ENCODE measurements around the gene STK11IP. TPM values are rescaled to one million over a fixed set of nuclear protein-coding genes. Genes with fewer than 3 reads are reported as not detected.

STK11IP gene
- total RNA-seq, 2 donors from 2014 or later = 27.3 to 31.1 TPM

- Histone ChIP-seq H3K9me3 (ENCODE audit: control insufficient read depth, low read length) (no peaks in the 10 kb centered on the region), H3K27me3 (ENCODE audit: control insufficient read depth, insufficient read depth, low read length, poor library complexity, severe bottlenecking) (no peaks in the 10 kb centered on the region), H3K9ac (ENCODE audit: extremely low read depth, low read length, poor library complexity, severe bottlenecking) (no peak overlapping the region), H3K4me3 (ENCODE audit: low read length) (no peak overlapping the region), H3K4me1 (ENCODE audit: control insufficient read depth, insufficient read depth, low read length) (no peaks in the 10 kb centered on the region), H3K36me3 (ENCODE audit: control insufficient read depth, insufficient read depth, low read length) (no peaks in the 10 kb centered on the region), H3K27ac (ENCODE audit: low read depth, low read length) (no peak overlapping the region)
- no peak overlapping the region for H3K4me3 Mint-ChIP-seq
- no peaks in the 10 kb centered on the region for H3K27me3 Mint-ChIP-seq (ENCODE audit: insufficient read depth)
- H3K9me3 Mint-ChIP-seq = no peaks in the 10 kb centered on the region
- 90 to 96% methylated on average over 2 to 8 of the region's 11 CpGs for WGBS, 2 experiments (ENCODE audit: insufficient coverage in 1 of 2, insufficient read length in 1 of 2)
- no peak for DNase-seq
- no peak overlapping the region for H3K27ac Mint-ChIP-seq
- H3K36me3 Mint-ChIP-seq (ENCODE audit: low read depth) = peaks cover 22% of the 10 kb centered on the region
- no peak for TF ChIP-seq CTCF (conservative IDR thresholded peaks at IDR 0.05)
- H3K4me1 Mint-ChIP-seq = peaks cover 5% of the 10 kb centered on the region
Observed at GRCh38 chr2:219613461-219614070, 15.9 kb downstream of the STK11IP start.

GRCh38 chr2:219614076-219614860, 16.6 kb downstream of the STK11IP start:
- no peak for TF ChIP-seq CTCF (conservative IDR thresholded peaks at IDR 0.05)
- H3K4me1 ChIP-seq (ENCODE audit: control insufficient read depth, insufficient read depth, low read length) = no peaks in the 10 kb centered on the region
- no peak overlapping the region for H3K27ac ChIP-seq (ENCODE audit: low read depth, low read length)
- Mint-ChIP-seq H3K4me1 (peaks cover 5% of the 10 kb centered on the region), H3K27ac (no peak overlapping the region), H3K27me3 (ENCODE audit: insufficient read depth) (no peaks in the 10 kb centered on the region), H3K36me3 (ENCODE audit: low read depth) (peaks cover 22% of the 10 kb centered on the region), H3K9me3 (no peaks in the 10 kb centered on the region), H3K4me3 (no peak overlapping the region)
- no peaks in the 10 kb centered on the region for H3K36me3 ChIP-seq (ENCODE audit: control insufficient read depth, insufficient read depth, low read length)
- H3K9me3 ChIP-seq (ENCODE audit: control insufficient read depth, low read length) = no peaks in the 10 kb centered on the region
- 94 to 99% methylated on average over 6 to 11 of the region's 11 CpGs for whole genome bisulfite sequencing, 2 experiments (ENCODE audit: insufficient coverage in 1 of 2, insufficient read length in 1 of 2)
- no peaks in the 10 kb centered on the region for H3K27me3 ChIP-seq (ENCODE audit: control insufficient read depth, insufficient read depth, low read length, poor library complexity, severe bottlenecking)
- no peak for DNase-seq
- no peak overlapping the region for H3K9ac ChIP-seq (ENCODE audit: extremely low read depth, low read length, poor library complexity, severe bottlenecking)
- no peak overlapping the region for H3K4me3 ChIP-seq (ENCODE audit: low read length)

GRCh38 chr2:219615036-219615435, 17.4 kb downstream of the STK11IP start:
- H3K36me3 Mint-ChIP-seq (ENCODE audit: low read depth) = peaks cover 22% of the 10 kb centered on the region
- 94 to 97% methylated on average over 8 to 11 of the region's 11 CpGs for WGBS, 2 experiments (ENCODE audit: insufficient coverage in 1 of 2, insufficient read length in 1 of 2)
- peaks cover 5% of the 10 kb centered on the region for H3K4me1 Mint-ChIP-seq
- Histone ChIP-seq H3K4me1 (ENCODE audit: control insufficient read depth, insufficient read depth, low read length) (no peaks in the 10 kb centered on the region), H3K9me3 (ENCODE audit: control insufficient read depth, low read length) (no peaks in the 10 kb centered on the region), H3K27ac (ENCODE audit: low read depth, low read length) (no peak overlapping the region), H3K36me3 (ENCODE audit: control insufficient read depth, insufficient read depth, low read length) (no peaks in the 10 kb centered on the region), H3K4me3 (ENCODE audit: low read length) (no peak overlapping the region), H3K27me3 (ENCODE audit: control insufficient read depth, insufficient read depth, low read length, poor library complexity, severe bottlenecking) (no peaks in the 10 kb centered on the region), H3K9ac (ENCODE audit: extremely low read depth, low read length, poor library complexity, severe bottlenecking) (no peak overlapping the region)
- no peak for DNase-seq
- no peak overlapping the region for H3K27ac Mint-ChIP-seq
- H3K9me3 Mint-ChIP-seq = no peaks in the 10 kb centered on the region
- no peak overlapping the region for H3K4me3 Mint-ChIP-seq
- H3K27me3 Mint-ChIP-seq (ENCODE audit: insufficient read depth) = no peaks in the 10 kb centered on the region
- TF ChIP-seq CTCF (conservative IDR thresholded peaks at IDR 0.05) = no peak
